Brain microvascular endothelial cell (primary cell): ENCODE data around the gene RNF212.

Experiments
- DNase-seq: peaks from one replicate; pipeline ENCODE4 v3.0.0-alpha.2; 2020
- H3K27ac ChIP-seq: fragments of 250-450 bp; sonication (Bioruptor Pico); 2 replicates; pipeline ENCODE4 v1.5.1; 2020; ENCODE audit warnings: mild to moderate bottlenecking, moderate library complexity
- H3K27me3 ChIP-seq: fragments of 250-450 bp; sonication (Bioruptor Pico); replicated peaks from 2 replicates; pipeline ENCODE4 v1.5.1; 2020; ENCODE audit warnings: mild to moderate bottlenecking
- H3K36me3 ChIP-seq: fragments of 250-450 bp; sonication (Bioruptor Pico); replicated peaks from 2 replicates; pipeline ENCODE4 v1.5.1; 2020; ENCODE audit warnings: mild to moderate bottlenecking
- H3K4me3 ChIP-seq: 2 replicates; pipeline ENCODE4 v1.5.1; 2011; ENCODE audit warnings: low read depth, mild to moderate bottlenecking, control low read depth, low read length, moderate library complexity
- CTCF ChIP-seq: IDR thresholded peaks from 2 replicates; pipeline ENCODE4 v1.5.1; 2011; ENCODE audit warnings: low read depth, mild to moderate bottlenecking, moderate library complexity, low read length, control low read depth, inconsistent platforms; ENCODE audit errors: missing control alignments
- in situ Hi-C: cut with HindIII; loops from 2 replicates; pipeline ENCODE4 v1.10.0; 2017; ENCODE audit warnings: low sequenced_read_pairs, low pct_ligation_motif_present

Gene RNF212

GRCh38 chr4:1061760-1062159 lies 51.6 kb downstream of the RNF212 start:
- Histone ChIP-seq H3K4me3 (no peak overlapping the region), H3K27ac (no peak overlapping the region), H3K27me3 (peaks cover 37% of the 10 kb centered on the region), H3K36me3 (no peaks in the 10 kb centered on the region)
- in situ Hi-C loops: no loop called here
- TF ChIP-seq CTCF: no peak
- DNase-seq: no peak

GRCh38 chr4:1061056-1061700 lies 52.2 kb downstream of the RNF212 start:
- no peaks in the 10 kb centered on the region for H3K36me3 ChIP-seq
- no peak overlapping the region for H3K27ac ChIP-seq
- H3K4me3 ChIP-seq: no peak overlapping the region
- no peak for DNase-seq
- no peak for TF ChIP-seq CTCF
- in situ Hi-C loops: no loop called here
- H3K27me3 ChIP-seq: peaks cover 38% of the 10 kb centered on the region

- H3K36me3 ChIP-seq: no peaks in the 10 kb centered on the region
- DNase-seq: no peak
- peaks cover 43% of the 10 kb centered on the region for H3K27me3 ChIP-seq
- in situ Hi-C loops: no loop called here
- H3K27ac ChIP-seq: no peak overlapping the region
- no peak for TF ChIP-seq CTCF
- H3K4me3 ChIP-seq: no peak overlapping the region
These were observed 52.7 kb downstream of the RNF212 start for GRCh38 chr4:1060621-1061020.

- Histone ChIP-seq H3K4me3 (no peak overlapping the region), H3K27ac (no peak overlapping the region), H3K27me3 (peaks cover 47% of the 10 kb centered on the region), H3K36me3 (no peaks in the 10 kb centered on the region)
- TF ChIP-seq CTCF: no peak
- DNase-seq: no peak
- in situ Hi-C loops: no loop called here
These were observed 53.2 kb downstream of the RNF212 start for GRCh38 chr4:1060121-1060520.

GRCh38 chr4:1058997-1059665 lies 54.2 kb downstream of the RNF212 start:
- DNase-seq: no peak
- Histone ChIP-seq H3K36me3 (no peaks in the 10 kb centered on the region), H3K27ac (no peak overlapping the region), H3K4me3 (no peak overlapping the region), H3K27me3 (peaks cover 47% of the 10 kb centered on the region)
- no peak for TF ChIP-seq CTCF
- in situ Hi-C loops: loop anchor here (10.0 kb wide), 1 partner anchor 56 kb away; the partner anchor contains the start of gene RNF212
